Measurements from ENCODE around the gene OR14J1.

Gene OR14J1

DNA sequence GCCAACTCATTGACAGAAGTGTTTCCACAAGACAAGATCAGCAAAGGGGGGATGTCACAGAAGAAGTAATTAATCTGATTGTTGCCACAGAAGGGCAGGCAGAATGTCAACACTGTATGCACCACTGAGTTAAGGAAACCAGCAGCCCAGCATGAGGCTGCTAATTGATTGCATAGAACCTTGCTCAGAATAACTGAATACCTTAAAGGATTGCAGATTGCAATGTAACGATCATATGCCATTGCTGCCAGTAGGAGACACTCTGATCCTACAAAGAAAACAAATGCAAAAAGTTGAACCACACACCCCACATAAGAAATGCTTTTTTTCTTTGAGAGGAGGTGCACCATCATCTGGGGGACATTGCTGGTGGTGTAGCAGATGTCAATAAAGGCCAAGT, 54.1 kb downstream of the OR14J1 start:
- Mint-ChIP-seq H3K4me1 (ENCODE audit: low read depth) (no peaks in the 10 kb centered on the region), H3K4me3 (no peak overlapping the region), H3K36me3 (peaks cover 2% of the 10 kb centered on the region), H3K27me3 (peaks cover 34% of the 10 kb centered on the region), H3K9me3 (ENCODE audit: low read depth) (peaks cover 8% of the 10 kb centered on the region), H3K27ac (no peak overlapping the region)

Data from activated naive CD8-positive, alpha-beta T cell (primary cell).